ENCODE results near the gene LKAAEAR1. TPM values are rescaled to one million over a fixed set of nuclear protein-coding genes. Genes with fewer than 3 reads are reported as not detected.
A peak's percentile ranks its signal among the peaks of the same experiment; 100 is the strongest.

LKAAEAR1 gene
- total and polyA plus RNA-seq, 2 of the 13 experiments (the other 11 are each of a cell fraction or from before 2014, with no cell fraction given), result not detected

DNA sequence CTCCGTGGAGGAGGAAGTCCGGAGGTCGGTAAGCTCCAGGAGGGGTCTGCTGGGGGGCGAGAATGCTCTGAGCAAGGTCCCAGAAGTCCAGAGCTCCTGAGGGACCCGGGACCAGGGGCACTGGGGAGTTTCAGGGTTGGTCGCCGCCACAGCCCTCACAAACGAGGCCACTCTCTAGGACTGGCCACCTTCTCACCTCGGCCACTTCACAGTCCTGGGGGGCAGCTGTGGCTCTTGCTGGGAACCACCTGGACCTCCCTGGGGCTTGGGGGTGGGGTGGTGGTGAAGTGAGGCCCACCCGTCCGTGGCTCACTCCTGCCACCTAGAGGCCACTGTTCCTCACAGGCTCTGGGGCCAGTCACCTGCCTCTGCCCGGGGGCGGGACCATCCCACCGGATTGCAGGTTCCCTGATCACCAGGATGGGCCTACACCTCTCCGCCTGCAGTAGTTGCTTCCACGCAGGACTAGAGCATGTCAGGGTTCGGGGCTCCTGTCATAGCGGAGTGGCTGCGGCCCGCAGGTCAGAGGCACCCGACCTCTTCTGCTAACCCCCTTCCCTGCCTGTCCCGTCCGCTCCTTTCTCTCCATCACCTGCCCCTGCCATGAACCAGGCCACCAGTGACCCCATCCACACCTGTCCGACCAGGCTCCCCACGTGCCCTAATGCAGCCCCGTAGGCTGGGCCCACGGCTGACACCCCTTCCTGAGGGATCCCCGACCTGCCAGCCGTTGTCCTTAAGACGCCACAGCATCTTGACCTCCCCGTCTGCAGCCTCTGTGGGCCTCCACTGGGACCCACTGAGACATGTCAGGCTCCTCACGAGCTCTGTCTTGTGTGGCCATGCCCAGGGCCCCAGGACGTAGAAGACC lies 26.3 kb downstream of the LKAAEAR1 start (continued):
- peak; percentile 56; the same call in 1 of the 2 replicates for TF ChIP-seq NR2F6 (IDR thresholded peaks at IDR 0.05)
- peak; percentile 84 for TF ChIP-seq NR2F6 (CRISPR knock-in tag; IDR thresholded peaks at IDR 0.05)
- TF ChIP-seq TEAD3 (CRISPR knock-in tag; optimal IDR thresholded peaks at IDR 0.05; ENCODE audit: borderline replicate concordance), result peak; percentile 46
- TF ChIP-seq ZNF460 (CRISPR knock-in tag; IDR thresholded peaks at IDR 0.05; ENCODE audit: borderline replicate concordance), result no peak
- TF ChIP-seq POGZ (CRISPR knock-in tag; IDR thresholded peaks at IDR 0.05), result peak; percentile 63
- peak; percentile 33; the same call in 1 of the 2 replicates for TF ChIP-seq ZNF264 (CRISPR knock-in tag; IDR thresholded peaks at IDR 0.05)
- TF ChIP-seq, protein P1, sequence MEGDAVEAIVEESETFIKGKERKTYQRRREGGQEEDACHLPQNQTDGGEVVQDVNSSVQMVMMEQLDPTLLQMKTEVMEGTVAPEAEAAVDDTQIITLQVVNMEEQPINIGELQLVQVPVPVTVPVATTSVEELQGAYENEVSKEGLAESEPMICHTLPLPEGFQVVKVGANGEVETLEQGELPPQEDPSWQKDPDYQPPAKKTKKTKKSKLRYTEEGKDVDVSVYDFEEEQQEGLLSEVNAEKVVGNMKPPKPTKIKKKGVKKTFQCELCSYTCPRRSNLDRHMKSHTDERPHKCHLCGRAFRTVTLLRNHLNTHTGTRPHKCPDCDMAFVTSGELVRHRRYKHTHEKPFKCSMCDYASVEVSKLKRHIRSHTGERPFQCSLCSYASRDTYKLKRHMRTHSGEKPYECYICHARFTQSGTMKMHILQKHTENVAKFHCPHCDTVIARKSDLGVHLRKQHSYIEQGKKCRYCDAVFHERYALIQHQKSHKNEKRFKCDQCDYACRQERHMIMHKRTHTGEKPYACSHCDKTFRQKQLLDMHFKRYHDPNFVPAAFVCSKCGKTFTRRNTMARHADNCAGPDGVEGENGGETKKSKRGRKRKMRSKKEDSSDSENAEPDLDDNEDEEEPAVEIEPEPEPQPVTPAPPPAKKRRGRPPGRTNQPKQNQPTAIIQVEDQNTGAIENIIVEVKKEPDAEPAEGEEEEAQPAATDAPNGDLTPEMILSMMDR (CRISPR knock-in tag; IDR thresholded peaks at IDR 0.05), result peak; percentile 100
- TF ChIP-seq, protein P2, sequence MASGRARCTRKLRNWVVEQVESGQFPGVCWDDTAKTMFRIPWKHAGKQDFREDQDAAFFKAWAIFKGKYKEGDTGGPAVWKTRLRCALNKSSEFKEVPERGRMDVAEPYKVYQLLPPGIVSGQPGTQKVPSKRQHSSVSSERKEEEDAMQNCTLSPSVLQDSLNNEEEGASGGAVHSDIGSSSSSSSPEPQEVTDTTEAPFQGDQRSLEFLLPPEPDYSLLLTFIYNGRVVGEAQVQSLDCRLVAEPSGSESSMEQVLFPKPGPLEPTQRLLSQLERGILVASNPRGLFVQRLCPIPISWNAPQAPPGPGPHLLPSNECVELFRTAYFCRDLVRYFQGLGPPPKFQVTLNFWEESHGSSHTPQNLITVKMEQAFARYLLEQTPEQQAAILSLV (CRISPR knock-in tag; IDR thresholded peaks at IDR 0.05; ENCODE audit: borderline replicate concordance), result peak; percentile 10; the same call in 1 of the 2 replicates
- TF ChIP-seq ZIK1 (CRISPR knock-in tag; IDR thresholded peaks at IDR 0.05; ENCODE audit: borderline replicate concordance, low read depth), result no peak
- TF ChIP-seq, protein P3, sequence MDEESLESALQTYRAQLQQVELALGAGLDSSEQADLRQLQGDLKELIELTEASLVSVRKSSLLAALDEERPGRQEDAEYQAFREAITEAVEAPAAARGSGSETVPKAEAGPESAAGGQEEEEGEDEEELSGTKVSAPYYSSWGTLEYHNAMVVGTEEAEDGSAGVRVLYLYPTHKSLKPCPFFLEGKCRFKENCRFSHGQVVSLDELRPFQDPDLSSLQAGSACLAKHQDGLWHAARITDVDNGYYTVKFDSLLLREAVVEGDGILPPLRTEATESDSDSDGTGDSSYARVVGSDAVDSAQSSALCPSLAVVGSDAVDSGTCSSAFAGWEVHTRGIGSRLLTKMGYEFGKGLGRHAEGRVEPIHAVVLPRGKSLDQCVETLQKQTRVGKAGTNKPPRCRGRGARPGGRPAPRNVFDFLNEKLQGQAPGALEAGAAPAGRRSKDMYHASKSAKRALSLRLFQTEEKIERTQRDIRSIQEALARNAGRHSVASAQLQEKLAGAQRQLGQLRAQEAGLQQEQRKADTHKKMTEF (CRISPR knock-in tag; IDR thresholded peaks at IDR 0.05), result peak; percentile 52; the same call in 1 of the 2 replicates
- peak; percentile 26 for TF ChIP-seq MYC (CRISPR knock-in tag; IDR thresholded peaks at IDR 0.05; ENCODE audit: borderline replicate concordance)
- TF ChIP-seq YEATS2 (CRISPR knock-in tag; IDR thresholded peaks at IDR 0.05; ENCODE audit: borderline replicate concordance), result peak; percentile 26; the same call in 1 of the 2 replicates
- TF ChIP-seq ZFAT (CRISPR knock-in tag; conservative IDR thresholded peaks at IDR 0.05), result no peak
- TF ChIP-seq, protein P4, sequence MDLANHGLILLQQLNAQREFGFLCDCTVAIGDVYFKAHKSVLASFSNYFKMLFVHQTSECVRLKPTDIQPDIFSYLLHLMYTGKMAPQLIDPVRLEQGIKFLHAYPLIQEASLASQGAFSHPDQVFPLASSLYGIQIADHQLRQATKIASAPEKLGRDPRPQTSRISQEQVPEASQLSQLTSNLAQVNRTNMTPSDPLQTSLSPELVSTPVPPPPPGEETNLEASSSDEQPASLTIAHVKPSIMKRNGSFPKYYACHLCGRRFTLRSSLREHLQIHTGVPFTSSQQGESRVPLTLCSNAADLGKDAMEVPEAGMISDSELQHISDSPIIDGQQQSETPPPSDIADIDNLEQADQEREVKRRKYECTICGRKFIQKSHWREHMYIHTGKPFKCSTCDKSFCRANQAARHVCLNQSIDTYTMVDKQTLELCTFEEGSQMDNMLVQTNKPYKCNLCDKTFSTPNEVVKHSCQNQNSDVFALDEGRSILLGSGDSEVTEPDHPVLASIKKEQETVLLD (CRISPR knock-in tag; IDR thresholded peaks at IDR 0.05; ENCODE audit: low read depth), result no peak; the same call in 1 of the 2 replicates
- TF ChIP-seq PCBP1 (IDR thresholded peaks at IDR 0.05; ENCODE audit: borderline replicate concordance, low read depth, low read length), result peak; percentile 86; the same call in 1 of the 2 replicates
- TF ChIP-seq SATB2 (CRISPR knock-in tag; IDR thresholded peaks at IDR 0.05), result no peak
- peak; percentile 34; the same call in 1 of the 2 replicates for TF ChIP-seq ZKSCAN8 (CRISPR knock-in tag; IDR thresholded peaks at IDR 0.05; ENCODE audit: borderline replicate concordance)
- no peak for TF ChIP-seq TCF7L2 (IDR thresholded peaks at IDR 0.05; ENCODE audit: low read depth, low read length)
- peak; percentile 24; the same call in 1 of the 2 replicates for TF ChIP-seq ZNF780A (CRISPR knock-in tag; IDR thresholded peaks at IDR 0.05)
- peak; percentile 63; the same call in 2 of the 3 replicates for TF ChIP-seq MXI1 (IDR thresholded peaks at IDR 0.05; ENCODE audit: borderline replicate concordance, low read depth, low read length)
- TF ChIP-seq, protein P5, sequence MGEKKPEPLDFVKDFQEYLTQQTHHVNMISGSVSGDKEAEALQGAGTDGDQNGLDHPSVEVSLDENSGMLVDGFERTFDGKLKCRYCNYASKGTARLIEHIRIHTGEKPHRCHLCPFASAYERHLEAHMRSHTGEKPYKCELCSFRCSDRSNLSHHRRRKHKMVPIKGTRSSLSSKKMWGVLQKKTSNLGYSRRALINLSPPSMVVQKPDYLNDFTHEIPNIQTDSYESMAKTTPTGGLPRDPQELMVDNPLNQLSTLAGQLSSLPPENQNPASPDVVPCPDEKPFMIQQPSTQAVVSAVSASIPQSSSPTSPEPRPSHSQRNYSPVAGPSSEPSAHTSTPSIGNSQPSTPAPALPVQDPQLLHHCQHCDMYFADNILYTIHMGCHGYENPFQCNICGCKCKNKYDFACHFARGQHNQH (CRISPR knock-in tag; IDR thresholded peaks at IDR 0.05), result peak; percentile 68; the same call in 1 of the 2 replicates

Measured in HepG2 (cell line).